Tibial nerve (tissue), 4 donors: ENCODE measurements around the gene LSP1.

Source experiments
- CTCF ChIP-seq, 5 experiments: fragments of 200-600 bp in 3 of 5; fragments of 450-650 bp in 2 of 5; sonication (generic) in 3 of 5; IDR thresholded peaks; one replicate each; pipeline ENCODE4 v1.5.1; 2016 to 2019; ENCODE audit warnings: antibody characterized with exemption in 5 of 5, mild to moderate bottlenecking in 3 of 5, moderate library complexity in 2 of 5
- EP300 ChIP-seq, 2 donors: sonication (generic); formaldehyde crosslinking; IDR thresholded peaks; one replicate each; pipeline ENCODE4 v1.6.1; 2017; ENCODE audit warnings: antibody characterized with exemption in 2 of 2, mild to moderate bottlenecking in 1 of 2
- POLR2A ChIP-seq, 2 donors: fragments of 450-650 bp; IDR thresholded peaks; one replicate each; pipeline ENCODE4 v1.6.1; 2017; ENCODE audit warnings: antibody characterized with exemption in 2 of 2, mild to moderate bottlenecking in 2 of 2, moderate library complexity in 2 of 2

- TF ChIP-seq CTCF (IDR thresholded peaks at IDR 0.05) (no peak), POLR2A (IDR thresholded peaks at IDR 0.05) (no peak), EP300 (IDR thresholded peaks at IDR 0.05) (no peak)
These were observed 1.3 kb upstream of the LSP1 start for GRCh38 chr11:1851468-1852180.
